RPMI7951 (cell line): ENCODE data around the gene ISM1. TPM values are rescaled to one million over a fixed set of nuclear protein-coding genes. Genes with fewer than 3 reads are reported as not detected.

Experiments
- DNase-seq: peaks from one replicate; pipeline ENCODE4 v3.0.0-alpha.2; 2012; ENCODE audit warnings: low read depth
- total RNA-seq: library from RNA; depleted of rRNA; stranded (reverse); fragments of >200 nt; shearing (Covaris generic); gene quantifications from 2 replicates; pipeline ENCODE4 v1.2.3, GENCODE V29; 2014

The ISM1 gene
- total RNA-seq, 1 experiment from 2014 or later: 0.48 TPM

- no peak for DNase-seq
Measured at GRCh38 chr20:13313201-13313600, 92.1 kb downstream of the ISM1 start.

DNA sequence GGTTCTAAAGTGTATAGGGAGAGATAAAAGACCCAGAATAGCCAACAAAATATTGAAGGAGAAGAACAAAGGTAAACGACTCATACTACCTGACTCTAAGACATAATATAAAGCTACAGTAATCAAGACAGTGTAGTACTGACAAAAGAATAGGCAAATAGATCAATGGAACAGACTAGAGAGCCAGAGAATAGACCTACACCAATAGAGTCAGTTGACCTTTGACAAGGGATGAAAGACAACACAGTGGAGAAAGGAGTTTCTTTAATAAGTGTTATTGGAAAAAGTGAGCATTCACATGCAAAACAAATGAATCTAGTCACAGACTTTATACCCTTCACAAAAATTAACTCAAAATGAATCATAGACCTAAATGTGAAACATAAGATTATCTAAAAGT is 96.4 kb downstream of the ISM1 start:
- no peak for DNase-seq

DNA sequence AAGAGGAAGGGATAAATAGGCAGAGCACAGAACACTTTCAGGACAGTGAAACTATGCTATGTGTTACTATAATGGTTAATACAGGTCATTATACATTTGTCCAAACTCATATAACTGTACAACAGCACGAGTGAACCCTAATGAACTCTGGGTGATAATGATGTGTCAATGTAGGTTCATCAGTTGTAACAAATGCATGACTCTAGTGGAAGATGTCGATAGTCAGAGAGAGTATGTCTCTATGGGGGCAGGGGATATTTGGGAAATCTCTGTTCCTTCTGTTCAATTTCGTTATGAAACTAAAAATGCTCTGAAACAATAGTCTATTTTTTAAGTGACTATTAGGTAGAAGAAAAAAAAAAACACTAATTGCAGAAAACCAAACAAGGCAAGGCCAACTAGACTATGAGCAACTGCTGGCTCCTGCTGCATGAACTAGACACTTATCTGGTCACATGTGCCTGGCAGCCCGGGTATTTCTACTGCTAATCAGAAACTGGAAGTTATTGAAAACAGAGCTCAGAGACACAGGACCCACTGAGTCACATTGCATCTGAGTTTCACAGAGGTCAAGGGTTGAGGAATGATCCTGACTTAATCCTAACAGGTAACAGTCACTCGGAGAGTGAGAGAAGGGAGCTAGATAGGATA is 97.9 kb downstream of the ISM1 start:
- no peak for DNase-seq

- DNase-seq: no peak
Measured at GRCh38 chr20:13320702-13321101, 99.6 kb downstream of the ISM1 start.

GRCh38 chr20:13321416-13321815 is 100.3 kb downstream of the ISM1 start:
- DNase-seq: no peak

- no peak for DNase-seq
Measured at GRCh38 chr20:13322198-13322597, 101.1 kb downstream of the ISM1 start.

GRCh38 chr20:13322621-13323020 is 101.5 kb downstream of the ISM1 start:
- no peak for DNase-seq

DNA sequence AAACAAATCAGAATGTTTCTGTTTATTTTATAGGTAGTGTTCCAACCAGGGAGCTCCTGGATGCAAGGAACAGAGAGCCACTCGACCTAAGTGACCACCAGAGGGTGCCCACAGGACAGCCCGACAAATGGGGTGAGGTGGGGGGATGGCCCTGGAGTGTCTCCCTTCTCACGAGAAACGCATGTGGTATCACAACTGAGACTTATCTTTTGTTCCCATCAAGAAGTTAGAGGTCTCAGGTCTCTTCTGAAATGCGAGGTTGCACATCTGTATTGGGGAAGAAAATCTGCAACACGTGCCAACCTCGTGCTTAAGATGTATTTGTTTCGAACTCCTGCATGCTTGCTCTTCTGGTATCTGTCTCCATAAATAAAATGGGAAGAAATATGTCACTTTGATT is 104.0 kb downstream of the ISM1 start:
- DNase-seq: peak; percentile 65

GRCh38 chr20:13325796-13326340 is 104.8 kb downstream of the ISM1 start:
- no peak for DNase-seq

DNA sequence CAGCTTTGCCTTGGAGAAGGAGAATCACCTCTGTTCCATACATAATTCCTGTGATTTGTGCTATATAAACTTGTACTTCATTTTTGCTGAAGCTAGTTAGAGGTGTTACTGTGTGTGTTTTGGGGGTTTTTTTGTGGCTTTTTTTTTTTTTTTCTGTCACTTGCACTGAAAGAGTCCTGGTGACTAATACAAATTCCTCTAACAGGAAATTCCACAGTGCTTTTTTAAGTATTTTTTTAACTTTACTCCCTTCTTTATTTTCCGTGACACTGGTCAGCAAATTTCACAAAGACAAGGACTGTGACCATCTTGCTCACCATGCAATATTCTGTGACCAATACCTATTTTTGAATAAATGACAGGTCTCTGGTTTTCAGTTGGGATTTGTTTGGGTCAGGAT is 110.5 kb downstream of the ISM1 start:
- DNase-seq: peak; percentile 71

- no peak for DNase-seq
Measured at GRCh38 chr20:13333036-13333435, 112.0 kb downstream of the ISM1 start.

GRCh38 chr20:13333793-13334192 is 112.7 kb downstream of the ISM1 start:
- no peak for DNase-seq

GRCh38 chr20:13336308-13337089 is 115.4 kb downstream of the ISM1 start:
- peak; percentile 95 for DNase-seq

GRCh38 chr20:13337090-13337784 is 116.2 kb downstream of the ISM1 start:
- DNase-seq: no peak

DNA sequence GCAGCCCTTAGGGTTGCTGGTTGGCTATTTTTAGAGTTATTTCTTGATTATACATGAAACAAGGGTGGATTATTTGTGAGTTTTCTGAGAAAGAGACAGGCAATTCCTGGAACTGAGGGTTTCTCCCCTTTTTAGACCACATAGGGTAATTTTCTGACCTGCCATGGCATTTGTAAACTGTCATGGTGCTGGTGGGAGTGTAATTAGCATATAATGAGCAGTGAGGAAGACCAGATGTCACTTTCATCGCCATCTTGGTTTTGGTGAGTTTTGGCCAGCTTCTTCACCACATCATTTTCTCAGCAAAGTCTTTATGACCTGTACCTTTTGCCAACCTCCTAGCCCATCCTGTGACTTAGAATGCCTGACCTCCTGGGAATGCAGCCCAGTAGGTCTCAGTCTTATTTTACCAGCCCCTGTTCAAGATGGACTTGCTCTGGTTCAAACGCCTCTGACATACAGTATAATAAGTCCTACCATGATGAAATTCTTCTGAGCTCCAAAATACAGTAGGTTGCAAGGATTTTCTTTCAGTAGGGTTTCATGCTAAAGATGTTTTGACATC is 117.1 kb downstream of the ISM1 start:
- no peak for DNase-seq

DNA sequence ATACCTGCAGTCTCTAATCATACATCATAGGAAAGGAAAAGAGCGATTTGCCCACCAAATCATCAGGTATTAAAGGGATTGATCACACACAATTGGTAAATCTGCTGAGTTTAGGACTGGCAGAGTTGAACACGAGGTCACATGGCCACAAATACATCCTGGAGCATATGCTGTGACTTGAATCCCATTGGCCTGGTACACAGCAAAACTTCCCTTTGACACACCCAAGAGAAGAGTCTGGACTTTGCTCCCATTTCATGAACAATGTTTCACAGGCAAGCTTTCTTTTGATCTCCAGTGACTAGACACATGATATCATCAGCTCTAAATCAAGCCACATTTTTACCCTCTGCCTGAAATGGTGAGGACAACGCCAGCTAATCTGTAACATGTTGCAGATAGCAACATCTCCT is 117.9 kb downstream of the ISM1 start:
- peak; percentile 33 for DNase-seq

DNA sequence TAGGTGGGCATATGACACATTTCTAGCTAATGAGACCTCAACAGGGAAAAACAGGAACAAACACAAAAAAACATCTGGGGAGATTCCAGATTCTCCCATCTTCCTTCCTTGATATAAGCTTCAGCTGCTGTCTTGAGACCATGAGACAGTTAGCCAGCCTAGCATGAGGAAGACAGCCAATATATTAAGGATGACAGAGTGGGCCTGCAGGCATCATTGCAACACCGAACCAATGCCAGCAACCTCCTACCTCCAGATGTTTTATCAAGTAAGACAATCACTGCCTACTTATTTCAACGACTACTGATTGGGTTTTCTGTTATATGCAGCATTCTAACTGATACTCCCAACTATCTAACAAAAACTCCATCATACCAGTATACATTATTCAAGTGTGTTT is 119.0 kb downstream of the ISM1 start:
- peak; percentile 87 for DNase-seq

DNA sequence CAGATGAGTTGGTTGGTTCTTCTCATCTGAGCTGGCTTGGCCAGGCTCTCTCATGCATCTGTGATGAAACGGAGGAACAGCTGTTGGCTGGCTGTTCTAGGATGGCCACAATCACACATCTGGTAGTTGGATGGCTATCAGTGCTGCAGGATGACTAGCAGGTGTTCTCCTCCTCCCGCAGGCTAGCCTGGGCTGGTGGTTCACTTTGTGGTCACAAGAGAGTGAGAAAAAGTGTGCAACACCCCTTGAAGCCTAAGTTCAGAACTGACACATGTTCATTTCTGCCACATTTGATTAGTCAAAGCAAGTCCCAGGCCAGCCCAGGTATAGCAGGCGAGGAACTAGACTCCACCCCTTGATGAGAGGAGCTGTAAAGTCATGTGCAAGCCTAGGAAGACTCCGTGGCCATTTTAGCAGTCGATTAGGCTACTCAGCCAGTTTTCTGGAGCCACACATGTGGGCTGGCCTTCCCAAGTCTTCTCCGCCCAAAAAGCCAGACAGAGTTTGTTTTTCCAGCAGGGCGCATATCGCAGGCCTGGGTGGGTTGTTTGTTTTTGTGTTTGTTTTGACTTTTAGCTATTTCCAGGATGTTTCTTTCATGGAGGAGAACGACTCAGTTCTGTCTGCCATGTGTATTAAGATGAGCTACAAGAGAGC is 120.8 kb downstream of the ISM1 start:
- peak; percentile 79 for DNase-seq

GRCh38 chr20:13342469-13343242 is 121.6 kb downstream of the ISM1 start:
- DNase-seq: no peak

DNA sequence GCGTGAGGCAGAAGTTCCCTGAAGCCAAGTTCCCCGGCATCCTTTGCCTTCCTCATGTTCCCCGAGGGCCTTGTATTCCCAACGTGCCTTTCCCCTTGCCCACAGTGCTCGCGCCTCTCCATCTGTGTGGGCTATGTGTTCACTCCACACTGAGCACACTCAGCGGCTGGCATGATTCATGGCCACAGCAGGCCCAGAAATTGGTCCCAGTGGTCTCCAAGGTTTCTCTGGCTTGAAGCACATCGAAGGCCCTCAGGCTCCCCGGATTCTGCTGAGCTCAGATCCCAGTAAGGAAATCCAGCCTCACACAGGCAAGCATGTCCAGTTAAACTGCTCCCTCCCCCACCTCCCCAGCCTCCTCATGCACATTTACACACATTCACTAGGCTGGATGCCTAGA is 123.6 kb downstream of the ISM1 start:
- peak; percentile 88 for DNase-seq
